Left lung (tissue), 10 donors: ENCODE results near the gene PRMT1. TPM values are rescaled to one million over a fixed set of nuclear protein-coding genes. Genes with fewer than 3 reads are reported as not detected.

ENCODE experiments used
- ATAC-seq: fragments of 200-7000 bp; cut with Tn5 transposase; one replicate; pipeline ENCODE4 v1.9.1; 2020; ENCODE audit warnings: moderate library complexity
- DNase-seq, 4 donors: peaks; one replicate each; pipeline ENCODE4 v3.0.0-alpha.2; 2013 to 2020
- H3K27ac ChIP-seq, 2 donors: fragments of 200-600 bp; sonication (generic) in 1 of 2; one replicate each; pipeline versions ENCODE4 v1.5.0 to v1.8.0; 2020 to 2021
- H3K27me3 ChIP-seq, 2 donors: fragments of 200-600 bp; sonication (generic) in 1 of 2; one replicate each; pipeline versions ENCODE4 v1.5.0 to v1.8.0; 2020 to 2021
- H3K36me3 ChIP-seq, 2 donors: fragments of 200-600 bp; sonication (generic) in 1 of 2; one replicate each; pipeline versions ENCODE4 v1.5.0 to v1.8.0; 2020 to 2021
- H3K4me1 ChIP-seq, 2 donors: fragments of 200-600 bp; one replicate each; pipeline ENCODE4 v1.8.0; 2021
- H3K4me3 ChIP-seq, 2 donors: fragments of 200-600 bp; sonication (generic) in 1 of 2; one replicate each; pipeline versions ENCODE4 v1.5.0 to v1.8.0; 2020 to 2021; ENCODE audit warnings: mild to moderate bottlenecking in 1 of 2
- H3K9me3 ChIP-seq, 2 donors: fragments of 200-600 bp; sonication (generic) in 1 of 2; one replicate each; pipeline versions ENCODE4 v1.5.0 to v1.8.0; 2020 to 2021
- CTCF ChIP-seq, 2 donors: fragments of 200-600 bp; sonication (generic) in 1 of 2; IDR thresholded peaks; one replicate each; pipeline versions ENCODE4 v1.5.0 to v1.8.0; 2021; ENCODE audit warnings: antibody characterized with exemption in 2 of 2
- intact Hi-C, 2 donors: fragments of 100-400 bp; cut with DNase I; formaldehyde crosslinking; loops; one replicate each; pipeline versions ENCODE4 v1.11.2 to v1.14.2; 2022
- polyA plus RNA-seq, 6 donors: library from polyadenylated mRNA; unstranded; fragments of 120-200 nt; gene quantifications; one replicate each; pipeline ENCODE4 v1.2.1, GENCODE V29; 2013; ENCODE audit not compliant: insufficient read length in 6 of 6
- total RNA-seq, 2 donors: library from RNA; stranded (reverse); fragmentation: NEBNext Ultra II Directional; extraction: Animal tissue kit (Norgen Biotek cat#: 25700); gene quantifications; one replicate each; pipeline ENCODE4 v1.2.1, GENCODE V29; 2021
- donor health status: DM: no; HTN: yes; CAD: no.
- donor health status: DM: no; HTN: no; CAD: no.

The PRMT1 gene
- total and polyA plus RNA-seq, 8 donors: 79.3 to 258 (median 221) TPM

DNA sequence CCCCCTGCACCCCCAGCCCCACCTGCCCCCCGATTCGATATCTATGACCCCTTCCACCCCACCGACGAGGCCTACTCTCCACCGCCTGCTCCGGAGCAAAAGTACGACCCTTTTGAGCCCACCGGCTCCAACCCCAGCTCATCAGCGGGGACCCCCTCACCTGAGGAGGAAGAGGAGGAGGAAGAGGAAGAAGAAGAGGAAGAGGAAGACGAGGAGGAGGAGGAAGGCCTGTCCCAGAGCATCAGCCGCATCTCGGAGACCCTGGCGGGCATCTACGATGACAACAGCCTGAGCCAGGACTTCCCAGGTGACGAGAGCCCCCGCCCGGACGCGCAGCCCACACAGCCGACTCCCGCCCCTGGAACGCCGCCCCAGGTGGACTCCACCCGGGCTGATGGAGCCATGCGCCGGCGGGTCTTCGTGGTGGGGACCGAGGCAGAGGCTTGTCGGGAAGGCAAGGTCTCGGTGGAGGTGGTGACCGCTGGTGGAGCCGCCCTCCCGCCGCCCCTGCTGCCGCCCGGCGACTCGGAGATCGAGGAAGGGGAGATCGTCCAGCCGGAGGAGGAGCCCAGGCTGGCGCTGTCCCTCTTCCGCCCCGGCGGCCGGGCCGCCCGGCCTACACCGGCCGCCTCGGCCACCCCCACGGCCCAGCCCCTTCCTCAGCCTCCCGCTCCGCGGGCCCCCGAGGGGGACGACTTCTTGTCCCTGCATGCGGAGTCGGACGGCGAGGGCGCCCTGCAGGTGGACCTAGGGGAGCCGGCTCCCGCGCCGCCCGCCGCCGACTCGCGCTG lies 25.8 kb upstream of the PRMT1 start:
- Histone ChIP-seq H3K4me3 (no peak overlapping the region), H3K4me1 (no peaks in the 10 kb centered on the region), H3K9me3 (no peaks in the 10 kb centered on the region), H3K27ac (no peak overlapping the region), H3K27me3 (no peaks in the 10 kb centered on the region), H3K36me3 (peaks cover 0 to 96% of the 10 kb centered on the region in 2 donors)
- no peak for TF ChIP-seq CTCF (IDR thresholded peaks at IDR 0.05)
- ATAC-seq: no peak
- DNase-seq: no peak
- intact Hi-C loops: no loop called here

DNA sequence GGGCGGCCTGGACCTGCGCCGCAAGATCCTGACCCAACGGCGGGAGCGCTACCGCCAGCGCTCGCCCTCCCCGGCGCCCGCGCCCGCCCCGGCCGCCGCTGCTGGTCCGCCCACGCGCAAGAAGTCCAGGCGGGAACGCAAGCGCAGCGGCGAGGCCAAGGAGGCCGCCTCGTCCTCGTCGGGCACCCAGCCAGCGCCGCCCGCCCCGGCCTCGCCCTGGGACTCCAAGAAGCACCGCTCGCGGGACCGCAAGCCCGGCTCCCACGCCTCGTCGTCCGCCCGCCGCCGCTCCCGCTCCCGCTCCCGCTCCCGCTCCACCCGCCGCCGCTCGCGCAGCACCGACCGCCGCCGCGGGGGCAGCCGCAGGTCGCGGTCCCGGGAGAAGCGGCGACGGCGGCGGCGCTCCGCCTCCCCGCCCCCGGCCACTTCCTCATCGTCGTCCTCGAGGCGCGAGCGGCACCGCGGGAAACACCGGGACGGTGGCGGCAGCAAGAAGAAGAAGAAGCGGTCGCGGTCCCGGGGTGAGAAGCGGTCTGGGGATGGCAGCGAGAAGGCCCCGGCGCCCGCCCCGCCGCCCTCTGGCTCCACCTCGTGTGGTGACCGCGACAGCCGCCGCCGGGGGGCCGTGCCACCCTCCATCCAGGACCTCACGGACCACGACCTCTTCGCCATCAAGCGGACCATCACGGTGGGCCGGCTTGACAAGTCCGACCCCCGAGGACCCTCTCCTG lies 25.1 kb upstream of the PRMT1 start:
- Histone ChIP-seq H3K27me3 (no peaks in the 10 kb centered on the region), H3K27ac (no peak overlapping the region), H3K4me3 (no peak overlapping the region), H3K4me1 (no peaks in the 10 kb centered on the region), H3K9me3 (no peaks in the 10 kb centered on the region), H3K36me3 (peaks cover 0 to 96% of the 10 kb centered on the region in 2 donors)
- DNase-seq (peak in 1 of 4 donors; percentile 73), ATAC-seq (no peak)
- intact Hi-C loops: no loop called here
- TF ChIP-seq CTCF (IDR thresholded peaks at IDR 0.05): no peak

DNA sequence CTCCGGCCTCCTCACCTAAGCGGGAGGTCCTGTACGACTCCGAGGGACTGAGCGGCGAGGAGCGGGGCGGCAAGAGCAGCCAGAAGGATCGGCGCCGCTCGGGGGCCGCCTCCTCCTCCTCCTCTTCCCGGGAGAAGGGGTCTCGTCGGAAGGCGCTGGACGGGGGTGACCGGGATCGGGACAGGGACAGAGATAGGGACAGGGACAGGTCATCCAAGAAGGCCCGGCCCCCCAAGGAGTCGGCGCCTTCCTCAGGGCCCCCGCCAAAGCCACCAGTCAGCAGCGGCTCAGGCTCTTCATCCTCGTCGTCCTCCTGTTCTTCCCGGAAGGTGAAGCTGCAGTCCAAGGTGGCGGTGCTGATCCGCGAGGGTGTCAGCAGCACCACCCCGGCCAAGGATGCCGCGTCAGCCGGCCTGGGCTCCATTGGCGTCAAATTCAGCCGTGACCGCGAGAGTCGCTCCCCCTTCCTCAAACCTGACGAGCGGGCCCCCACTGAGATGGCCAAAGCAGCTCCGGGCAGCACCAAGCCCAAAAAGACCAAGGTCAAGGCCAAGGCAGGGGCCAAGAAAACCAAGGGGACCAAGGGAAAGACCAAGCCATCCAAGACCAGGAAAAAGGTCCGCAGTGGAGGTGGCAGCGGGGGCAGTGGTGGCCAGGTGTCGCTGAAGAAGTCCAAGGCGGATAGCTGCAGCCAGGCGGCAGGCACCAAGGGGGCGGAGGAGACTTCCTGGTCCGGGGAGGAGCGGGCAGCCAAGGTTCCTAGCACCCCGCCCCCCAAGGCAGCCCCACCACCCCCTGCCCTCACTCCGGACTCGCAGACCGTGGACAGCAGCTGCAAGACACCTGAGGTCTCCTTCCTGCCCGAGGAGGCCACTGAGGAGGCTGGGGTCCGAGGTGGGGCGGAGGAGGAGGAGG lies 24.3 kb upstream of the PRMT1 start:
- H3K9me3 ChIP-seq: no peaks in the 10 kb centered on the region
- peaks cover 0 to 96% of the 10 kb centered on the region in 2 donors for H3K36me3 ChIP-seq
- TF ChIP-seq CTCF (IDR thresholded peaks at IDR 0.05): no peak
- no peaks in the 10 kb centered on the region for H3K4me1 ChIP-seq
- intact Hi-C loops: no loop called here
- ATAC-seq (no peak), DNase-seq (peak in 1 of 4 donors; percentile 75)
- H3K4me3 ChIP-seq: no peak overlapping the region
- no peaks in the 10 kb centered on the region for H3K27me3 ChIP-seq
- H3K27ac ChIP-seq: no peak overlapping the region

- ATAC-seq (no peak), DNase-seq (peak in 1 of 4 donors; percentile 66)
- H3K27me3 ChIP-seq: no peaks in the 10 kb centered on the region
- no peak for TF ChIP-seq CTCF (IDR thresholded peaks at IDR 0.05)
- H3K27ac ChIP-seq: no peak overlapping the region
- no peak overlapping the region for H3K4me3 ChIP-seq
- peaks cover 0 to 96% of the 10 kb centered on the region in 2 donors for H3K36me3 ChIP-seq
- intact Hi-C loops: no loop called here
- no peaks in the 10 kb centered on the region for H3K9me3 ChIP-seq
- no peaks in the 10 kb centered on the region for H3K4me1 ChIP-seq
These were observed 23.6 kb upstream of the PRMT1 start for GRCh38 chr19:49653466-49653806.
